COLO668 (cell line): ENCODE data around the gene IFFO2.

Experiments
- DNase-seq: peaks from one replicate; lab custom pipeline; 2025; ENCODE audit not compliant: unreplicated experiment; lab: John Stamatoyannopoulos, UW

Gene IFFO2

GRCh38 chr1:18856435-18856834 lies 100.0 kb downstream of the IFFO2 start:
- no peak for DNase-seq

GRCh38 chr1:18855573-18855972 lies 100.9 kb downstream of the IFFO2 start:
- no peak for DNase-seq

- no peak for DNase-seq
Observed at GRCh38 chr1:18854331-18855025, 102.0 kb downstream of the IFFO2 start.
